Measurements from ENCODE around the gene NBPF11.
"Not testable (repeated sequence)": the region's sequence is repeated elsewhere in the genome, so short reads cannot be mapped to it uniquely, and the experiment has no call there.

GRCh38 chr1:148171995-148172394 lies 19.9 kb upstream of the NBPF11 start:
- TF ChIP-seq, protein P1, sequence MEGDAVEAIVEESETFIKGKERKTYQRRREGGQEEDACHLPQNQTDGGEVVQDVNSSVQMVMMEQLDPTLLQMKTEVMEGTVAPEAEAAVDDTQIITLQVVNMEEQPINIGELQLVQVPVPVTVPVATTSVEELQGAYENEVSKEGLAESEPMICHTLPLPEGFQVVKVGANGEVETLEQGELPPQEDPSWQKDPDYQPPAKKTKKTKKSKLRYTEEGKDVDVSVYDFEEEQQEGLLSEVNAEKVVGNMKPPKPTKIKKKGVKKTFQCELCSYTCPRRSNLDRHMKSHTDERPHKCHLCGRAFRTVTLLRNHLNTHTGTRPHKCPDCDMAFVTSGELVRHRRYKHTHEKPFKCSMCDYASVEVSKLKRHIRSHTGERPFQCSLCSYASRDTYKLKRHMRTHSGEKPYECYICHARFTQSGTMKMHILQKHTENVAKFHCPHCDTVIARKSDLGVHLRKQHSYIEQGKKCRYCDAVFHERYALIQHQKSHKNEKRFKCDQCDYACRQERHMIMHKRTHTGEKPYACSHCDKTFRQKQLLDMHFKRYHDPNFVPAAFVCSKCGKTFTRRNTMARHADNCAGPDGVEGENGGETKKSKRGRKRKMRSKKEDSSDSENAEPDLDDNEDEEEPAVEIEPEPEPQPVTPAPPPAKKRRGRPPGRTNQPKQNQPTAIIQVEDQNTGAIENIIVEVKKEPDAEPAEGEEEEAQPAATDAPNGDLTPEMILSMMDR (conservative IDR thresholded peaks at IDR 0.05; ENCODE audit: low read depth, low read length), result not testable (repeated sequence)
- TF ChIP-seq EZH2 (IDR thresholded peaks at IDR 0.05; ENCODE audit: borderline replicate concordance, low read depth, low read length, poor library complexity, severe bottlenecking), result not testable (repeated sequence)
